Measurements from ENCODE around the gene IL18R1. TPM values are rescaled to one million over a fixed set of nuclear protein-coding genes. Genes with fewer than 3 reads are reported as not detected.
A peak's percentile ranks its signal among the peaks of the same experiment; 100 is the strongest.

The IL18R1 gene
- total and polyA plus RNA-seq, 4 donors: 7.5 to 63.5 (median 25.7) TPM

DNA sequence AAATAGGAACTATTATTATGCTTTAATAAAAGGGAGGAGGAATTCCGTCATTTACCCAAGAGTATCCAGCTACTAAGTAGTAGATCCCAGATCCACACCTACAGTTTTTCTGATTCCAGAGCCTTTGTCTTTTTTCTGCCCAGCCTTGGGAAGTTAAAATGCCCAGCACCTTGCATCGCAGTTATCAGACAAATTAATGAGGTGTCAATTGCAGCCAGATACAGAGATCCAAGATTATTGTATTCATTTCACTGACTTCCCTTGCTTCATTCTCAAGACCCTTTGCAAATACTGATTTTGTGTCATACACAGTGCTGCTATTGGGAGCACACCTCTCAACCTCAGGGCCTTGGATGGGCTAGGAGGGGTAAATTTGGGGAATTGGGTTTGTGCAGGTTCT lies 1.1 kb downstream of the IL18R1 start:
- ATAC-seq (ENCODE audit: insufficient read depth, low FRiP score) (no peak), DNase-seq (no peak)
- H3K4me3 ChIP-seq: peak overlapping the region; percentile 32
- H3K36me3 ChIP-seq (ENCODE audit: control insufficient read depth in 4 of 4, insufficient read depth in 4 of 4, low read length in 4 of 4): no peaks in the 10 kb centered on the region
- H3K9me3 ChIP-seq (ENCODE audit: control insufficient read depth in 4 of 4, insufficient read depth in 3 of 4, low read length in 3 of 4): no peaks in the 10 kb centered on the region
- WGBS, 2 donors: 63 to 80% methylated on average over 2 of the region's 2 CpGs
- TF ChIP-seq, protein P1, sequence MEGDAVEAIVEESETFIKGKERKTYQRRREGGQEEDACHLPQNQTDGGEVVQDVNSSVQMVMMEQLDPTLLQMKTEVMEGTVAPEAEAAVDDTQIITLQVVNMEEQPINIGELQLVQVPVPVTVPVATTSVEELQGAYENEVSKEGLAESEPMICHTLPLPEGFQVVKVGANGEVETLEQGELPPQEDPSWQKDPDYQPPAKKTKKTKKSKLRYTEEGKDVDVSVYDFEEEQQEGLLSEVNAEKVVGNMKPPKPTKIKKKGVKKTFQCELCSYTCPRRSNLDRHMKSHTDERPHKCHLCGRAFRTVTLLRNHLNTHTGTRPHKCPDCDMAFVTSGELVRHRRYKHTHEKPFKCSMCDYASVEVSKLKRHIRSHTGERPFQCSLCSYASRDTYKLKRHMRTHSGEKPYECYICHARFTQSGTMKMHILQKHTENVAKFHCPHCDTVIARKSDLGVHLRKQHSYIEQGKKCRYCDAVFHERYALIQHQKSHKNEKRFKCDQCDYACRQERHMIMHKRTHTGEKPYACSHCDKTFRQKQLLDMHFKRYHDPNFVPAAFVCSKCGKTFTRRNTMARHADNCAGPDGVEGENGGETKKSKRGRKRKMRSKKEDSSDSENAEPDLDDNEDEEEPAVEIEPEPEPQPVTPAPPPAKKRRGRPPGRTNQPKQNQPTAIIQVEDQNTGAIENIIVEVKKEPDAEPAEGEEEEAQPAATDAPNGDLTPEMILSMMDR (IDR thresholded peaks at IDR 0.05; ENCODE audit: control extremely low read depth, extremely low read depth): no peak
- H3K27me3 ChIP-seq (ENCODE audit: control insufficient read depth in 3 of 3, insufficient read depth in 3 of 3, low read length in 2 of 3): no peaks in the 10 kb centered on the region
- H3K4me1 ChIP-seq (ENCODE audit: control insufficient read depth in 5 of 5, insufficient read depth in 5 of 5, low read length in 5 of 5): peaks cover 0 to 5% (median 0%) of the 10 kb centered on the region in 5 donors
- peak overlapping the region in 1 of 2 donors; percentile 42 for H3K27ac ChIP-seq (ENCODE audit: low read depth in 1 of 2, low read length in 1 of 2)
- peak overlapping the region in 1 of 2 donors; percentile 56 for H3K9ac ChIP-seq (ENCODE audit: insufficient read depth in 1 of 2, low read length in 2 of 2)

DNA sequence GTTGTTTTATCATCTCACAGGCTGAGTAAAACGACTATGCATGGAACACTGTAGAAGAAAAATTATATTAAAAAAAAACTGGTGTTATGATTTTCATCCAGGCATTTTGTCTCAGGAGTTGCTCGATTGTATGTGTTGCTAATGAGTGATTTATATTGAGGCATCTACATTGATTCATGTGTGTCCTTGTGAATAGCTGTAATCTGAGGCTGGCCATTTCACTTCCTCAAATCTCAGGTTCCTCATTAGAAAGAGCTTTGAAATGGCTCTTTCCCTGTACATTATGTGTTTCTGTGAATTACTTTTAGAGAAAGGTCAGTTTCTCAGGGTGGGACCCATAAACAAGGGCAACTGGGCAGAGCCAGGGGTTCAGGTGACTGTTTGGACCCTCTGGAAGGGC lies 2.3 kb downstream of the IL18R1 start:
- no peak overlapping the region for H3K4me3 ChIP-seq
- no peak for DNase-seq

DNA sequence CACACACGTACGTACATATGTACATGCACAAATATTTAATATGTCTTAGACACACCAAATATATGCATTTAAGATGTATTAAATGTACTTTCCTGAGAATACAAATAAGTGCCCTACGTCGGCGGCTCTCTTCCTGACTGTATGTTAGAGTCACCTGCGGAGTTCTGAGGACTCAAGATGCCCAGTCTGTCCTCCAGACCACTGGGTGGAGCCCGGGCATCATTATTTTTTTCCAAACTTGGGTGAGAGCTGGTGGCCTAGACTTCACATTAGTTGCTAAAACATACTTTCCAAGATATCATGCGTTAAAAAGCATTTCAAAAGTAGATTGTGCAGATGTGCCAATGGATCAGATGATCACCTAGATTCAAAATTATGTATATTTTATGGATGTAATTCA lies 2.9 kb downstream of the IL18R1 start:
- WGBS, 2 donors: 84 to 93% methylated on average over 8 of the region's 8 CpGs
- peak overlapping the region; percentile 5 for H3K4me3 ChIP-seq
- no peak for DNase-seq
- no peak overlapping the region for H3K9ac ChIP-seq (ENCODE audit: insufficient read depth in 1 of 2, low read length in 2 of 2)
- H3K9me3 ChIP-seq (ENCODE audit: control insufficient read depth in 4 of 4, insufficient read depth in 3 of 4, low read length in 3 of 4): no peaks in the 10 kb centered on the region
- H3K27ac ChIP-seq (ENCODE audit: low read depth in 1 of 2, low read length in 1 of 2): no peak overlapping the region
- H3K27me3 ChIP-seq (ENCODE audit: control insufficient read depth in 3 of 3, insufficient read depth in 3 of 3, low read length in 2 of 3): no peaks in the 10 kb centered on the region
- H3K36me3 ChIP-seq (ENCODE audit: control insufficient read depth in 4 of 4, insufficient read depth in 4 of 4, low read length in 4 of 4): no peaks in the 10 kb centered on the region
- ATAC-seq (ENCODE audit: insufficient read depth, low FRiP score): no peak
- TF ChIP-seq, protein P1 (IDR thresholded peaks at IDR 0.05; ENCODE audit: control extremely low read depth, extremely low read depth): no peak
- peaks cover 0 to 5% (median 0%) of the 10 kb centered on the region in 5 donors for H3K4me1 ChIP-seq (ENCODE audit: control insufficient read depth in 5 of 5, insufficient read depth in 5 of 5, low read length in 5 of 5)

More for the DNA sequence above, 2.3 kb downstream of the IL18R1 start:
- Histone ChIP-seq H3K4me1 (ENCODE audit: control insufficient read depth in 5 of 5, insufficient read depth in 5 of 5, low read length in 5 of 5) (peaks cover 0 to 5% (median 0%) of the 10 kb centered on the region in 5 donors), H3K9ac (ENCODE audit: insufficient read depth in 1 of 2, low read length in 2 of 2) (no peak overlapping the region), H3K27me3 (ENCODE audit: control insufficient read depth in 3 of 3, insufficient read depth in 3 of 3, low read length in 2 of 3) (no peaks in the 10 kb centered on the region), H3K9me3 (ENCODE audit: control insufficient read depth in 4 of 4, insufficient read depth in 3 of 4, low read length in 3 of 4) (no peaks in the 10 kb centered on the region), H3K27ac (ENCODE audit: low read depth in 1 of 2, low read length in 1 of 2) (peak overlapping the region in 1 of 2 donors; percentile 39), H3K36me3 (ENCODE audit: control insufficient read depth in 4 of 4, insufficient read depth in 4 of 4, low read length in 4 of 4) (no peaks in the 10 kb centered on the region)
- TF ChIP-seq, protein P1 (IDR thresholded peaks at IDR 0.05; ENCODE audit: control extremely low read depth, extremely low read depth): no peak
- ATAC-seq (ENCODE audit: insufficient read depth, low FRiP score): no peak
- WGBS, 2 donors: 47 to 50% methylated on average over 2 of the region's 2 CpGs

DNA sequence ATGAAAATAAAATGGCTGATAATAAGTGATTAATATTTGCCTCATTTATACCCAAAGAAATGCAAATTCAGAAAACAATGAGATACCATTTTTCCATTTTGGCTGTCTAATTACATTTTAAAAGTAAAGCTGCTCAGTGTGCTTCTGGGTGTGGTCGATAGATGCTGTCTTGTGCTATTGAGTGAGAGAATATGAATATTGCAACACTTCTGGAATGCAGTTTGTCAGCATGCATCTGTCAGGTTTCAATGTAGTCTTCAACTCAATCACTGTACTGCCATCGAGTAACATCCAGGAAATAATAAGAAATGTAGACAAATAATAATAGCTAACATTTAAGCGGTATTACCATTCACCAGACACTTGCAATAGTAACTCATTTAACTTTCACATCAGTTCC lies 3.9 kb downstream of the IL18R1 start:
- Histone ChIP-seq H3K4me1 (ENCODE audit: control insufficient read depth in 5 of 5, insufficient read depth in 5 of 5, low read length in 5 of 5) (peaks cover 0 to 5% (median 0%) of the 10 kb centered on the region in 5 donors), H3K9me3 (ENCODE audit: control insufficient read depth in 4 of 4, insufficient read depth in 3 of 4, low read length in 3 of 4) (no peaks in the 10 kb centered on the region), H3K27ac (ENCODE audit: low read depth in 1 of 2, low read length in 1 of 2) (no peak overlapping the region), H3K4me3 (no peak overlapping the region), H3K27me3 (ENCODE audit: control insufficient read depth in 3 of 3, insufficient read depth in 3 of 3, low read length in 2 of 3) (no peaks in the 10 kb centered on the region), H3K36me3 (ENCODE audit: control insufficient read depth in 4 of 4, insufficient read depth in 4 of 4, low read length in 4 of 4) (peaks cover 0 to 4% (median under 1%) of the 10 kb centered on the region in 4 donors), H3K9ac (ENCODE audit: insufficient read depth in 1 of 2, low read length in 2 of 2) (no peak overlapping the region)
- no peak for DNase-seq
- TF ChIP-seq, protein P1 (IDR thresholded peaks at IDR 0.05; ENCODE audit: control extremely low read depth, extremely low read depth): no peak
- WGBS, 2 donors: 69 to 85% methylated on average over 3 of the region's 3 CpGs
- ATAC-seq (ENCODE audit: insufficient read depth, low FRiP score): no peak

Data from lung (tissue), 12 donors.